Pericardium fibroblast (primary cell): ENCODE data around the gene DNAJC7. TPM values are rescaled to one million over a fixed set of nuclear protein-coding genes. Genes with fewer than 3 reads are reported as not detected.

ENCODE experiments used
- total RNA-seq: library from RNA; depleted of rRNA; stranded (reverse); fragments of >200 nt; gene quantifications from 2 replicates; pipeline ENCODE4 v1.2.3, GENCODE V29; 2015

DNAJC7 gene
- 39.7 and 67.8 TPM in 2 replicates for total RNA-seq

GRCh38 chr17:42016941-42017865 lies at the start of gene DNAJC7:
Gene DNAJC7, minus strand, starts transcription at chr17:42017439. Its CDS starts 23 bp downstream, at chr17:42017416.

GRCh38 chr17:42050393-42051012 lies 33.3 kb upstream of the DNAJC7 start, which contains the start of gene C17orf113:
Gene C17orf113, minus strand, starts transcription at chr17:42050601. Its CDS starts 7,225 bp downstream, at chr17:42043376.

DNA sequence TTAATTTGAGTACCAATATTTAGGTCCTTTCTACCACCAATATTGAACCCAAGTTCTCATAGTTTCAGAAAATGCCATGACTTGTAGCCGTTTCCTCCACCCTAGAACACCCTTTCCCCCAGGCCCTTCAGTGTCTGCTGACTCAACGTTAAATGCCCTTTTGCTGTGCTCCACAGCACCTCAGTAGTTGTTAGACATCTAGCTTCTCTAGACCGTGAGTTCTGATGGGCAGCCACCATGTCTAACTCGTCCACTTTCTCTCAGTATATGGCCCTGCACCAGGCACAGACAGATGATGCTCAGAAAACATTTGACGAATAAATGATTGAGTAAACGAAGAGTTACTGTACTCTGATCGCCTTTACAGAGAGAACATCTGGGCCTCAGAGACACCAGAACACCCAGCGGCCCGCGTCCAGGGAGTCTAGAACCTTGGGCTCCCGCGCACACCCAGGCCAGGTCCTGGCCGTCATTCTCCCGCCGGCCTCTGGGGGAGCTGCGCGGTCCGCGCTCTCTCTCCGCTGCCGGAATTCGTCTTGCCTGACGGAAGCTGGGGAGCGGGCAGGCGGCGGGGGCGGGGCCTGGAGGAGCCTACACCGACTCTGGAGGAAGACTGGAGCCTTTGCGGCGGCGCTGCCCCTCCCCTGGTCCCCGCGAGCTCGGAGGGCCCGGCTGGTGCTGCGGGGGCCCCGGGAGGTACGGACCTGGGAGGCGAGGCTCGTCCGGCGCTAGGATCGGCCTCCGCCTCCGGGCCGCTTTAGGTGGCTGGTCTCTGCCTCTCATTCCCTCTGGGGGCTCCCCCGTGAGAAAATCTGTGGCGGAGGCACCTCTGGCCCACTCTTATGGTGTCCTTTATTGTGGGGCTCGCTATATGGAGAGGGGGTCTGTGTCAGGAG lies 2.5 kb upstream of the DNAJC7 start, which contains the start of gene NKIRAS2:
TSS of gene NKIRAS2 (plus strand) at position 582 of the 896 bp plus-strand sequence. CDS start 1,488 bp downstream, outside the sequence.

DNA sequence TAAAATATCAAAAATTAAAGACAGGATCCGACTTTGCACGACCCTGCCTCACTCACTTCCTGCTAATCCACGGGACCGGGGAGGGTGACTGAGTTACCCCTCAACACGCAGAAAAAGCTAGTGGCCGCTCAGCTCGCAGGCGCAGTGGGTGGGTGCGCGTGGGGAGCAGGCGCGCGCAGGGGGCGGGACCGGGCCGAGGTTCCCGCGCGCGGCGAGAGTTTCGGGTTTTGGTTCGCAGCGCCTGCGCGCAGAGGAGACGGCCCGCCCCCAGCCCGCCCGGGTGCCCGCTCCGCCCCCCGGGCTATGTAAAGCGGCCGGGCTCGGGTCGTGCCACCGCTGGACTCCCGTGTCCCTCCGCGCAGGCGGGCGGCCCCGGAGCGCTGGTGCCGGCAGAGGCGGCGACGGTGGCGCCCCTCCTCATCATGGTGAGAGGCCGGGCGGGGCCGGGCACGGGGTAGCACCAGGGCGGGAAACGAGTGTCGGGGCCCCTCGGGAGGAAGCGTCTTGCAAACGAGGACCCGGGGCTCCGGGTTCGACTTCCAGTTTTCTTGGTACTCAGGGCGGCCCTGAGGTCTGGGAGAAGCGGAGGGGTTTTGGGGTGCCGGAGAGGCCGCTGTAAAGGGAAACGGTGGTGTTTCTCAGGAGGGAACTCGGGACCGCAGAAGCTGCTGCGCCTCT lies 50.6 kb downstream of the DNAJC7 start, which contains the start of gene CNP:
TSS of gene CNP (plus strand) at position 333 of the 678 bp plus-strand sequence. CDS start at position 423, 90 bp downstream.

GRCh38 chr17:41930009-41930832 lies 87.0 kb downstream of the DNAJC7 start, which contains the start of gene ODAD4:
Gene ODAD4, plus strand, starts transcription at chr17:41930617. Its CDS starts 107 bp downstream, at chr17:41930724.

Other genes with a start within 250 kb of the DNAJC7 start
- gene JUP, start 230.7 kb downstream of the DNAJC7 start, total RNA-seq, result 17.4 and 28.9 TPM in 2 replicates
- gene P3H4, start 205.5 kb downstream of the DNAJC7 start, total RNA-seq, result 42.3 and 81.7 TPM in 2 replicates
- 285 and 416 TPM in 2 replicates for gene FKBP10, start 204.4 kb downstream of the DNAJC7 start, total RNA-seq
- gene NT5C3B, start 181.2 kb downstream of the DNAJC7 start, total RNA-seq, result 47.9 and 50.6 TPM in 2 replicates
- 0.23 TPM in 1 of 2 replicates, not detected in the other for gene KLHL10, start 179.6 kb downstream of the DNAJC7 start, total RNA-seq
- gene KLHL11, start 152.0 kb downstream of the DNAJC7 start, total RNA-seq, result 11.2 and 14.6 TPM in 2 replicates
- 147 and 228 TPM in 2 replicates for gene ACLY, start 98.5 kb downstream of the DNAJC7 start, total RNA-seq
- 0.68 and 1.3 TPM in 2 replicates for gene ODAD4, start 86.8 kb downstream of the DNAJC7 start, total RNA-seq
- 62.6 and 69.4 TPM in 2 replicates for gene CNP, start 50.6 kb downstream of the DNAJC7 start, total RNA-seq
- 41.5 and 65.0 TPM in 2 replicates for gene NKIRAS2, start 2.7 kb upstream of the DNAJC7 start, total RNA-seq
- gene C17orf113, start 33.2 kb upstream of the DNAJC7 start, total RNA-seq, result 0.23 and 0.43 TPM in 2 replicates
- gene ZNF385C, start 81.0 kb upstream of the DNAJC7 start, total RNA-seq, result 0.60 TPM in 1 of 2 replicates, not detected in the other
- 10.9 and 11.0 TPM in 2 replicates for gene DHX58, start 95.3 kb upstream of the DNAJC7 start, total RNA-seq
- gene KAT2A, start 103.9 kb upstream of the DNAJC7 start, total RNA-seq, result 12.0 and 26.2 TPM in 2 replicates
- gene HSPB9, start 105.4 kb upstream of the DNAJC7 start, total RNA-seq, result not detected in 2 replicates
- 76.7 and 146 TPM in 2 replicates for gene RAB5C, start 137.6 kb upstream of the DNAJC7 start, total RNA-seq
- not detected in 2 replicates for gene KCNH4, start 163.7 kb upstream of the DNAJC7 start, total RNA-seq
- not detected in 2 replicates for gene HCRT, start 168.0 kb upstream of the DNAJC7 start, total RNA-seq
- 11.7 and 18.6 TPM in 2 replicates for gene GHDC, start 177.1 kb upstream of the DNAJC7 start, total RNA-seq